HepG2 (cell line): ENCODE results near the gene PHOSPHO2. TPM values are rescaled to one million over a fixed set of nuclear protein-coding genes. Genes with fewer than 3 reads are reported as not detected.
A peak's percentile ranks its signal among the peaks of the same experiment; 100 is the strongest.

Source experiments
- ELF3 ChIP-seq: IDR thresholded peaks from 2 replicates; pipeline ENCODE4 v1.6.1; 2016; ENCODE audit warnings: missing genetic modification reagents, missing compliant biosample characterization
- FOXJ3 ChIP-seq: sonication (generic); formaldehyde crosslinking; IDR thresholded peaks from 2 replicates; pipeline ENCODE4 v1.4.0; 2020; ENCODE audit warnings: missing genetic modification reagents, mild to moderate bottlenecking, borderline replicate concordance
- FOXP4 ChIP-seq: sonication (generic); formaldehyde crosslinking; IDR thresholded peaks from 2 replicates; pipeline ENCODE4 v1.4.0; 2020; ENCODE audit warnings: missing genetic modification reagents
- GLI4 ChIP-seq: sonication (generic); formaldehyde crosslinking; IDR thresholded peaks from 2 replicates; pipeline ENCODE4 v1.5.1; 2020; ENCODE audit warnings: missing genetic modification reagents, mild to moderate bottlenecking, moderate library complexity, borderline replicate concordance
- HNRNPLL ChIP-seq: fragments of 200-400 bp; formaldehyde crosslinking; IDR thresholded peaks from 2 replicates; pipeline ENCODE4 v1.6.1; 2017; ENCODE audit warnings: mild to moderate bottlenecking, low read depth, low read length; ENCODE audit not compliant: poor library complexity, severe bottlenecking
- HOXA3 ChIP-seq: sonication (generic); formaldehyde crosslinking; IDR thresholded peaks from 2 replicates; pipeline ENCODE4 v1.5.0; 2020; ENCODE audit warnings: missing genetic modification reagents
- JUN ChIP-seq: sonication (generic); formaldehyde crosslinking; IDR thresholded peaks from 2 replicates; pipeline ENCODE4 v1.4.0; 2020; ENCODE audit warnings: mild to moderate bottlenecking, missing genetic modification reagents
- NCOA1 ChIP-seq: sonication (generic); formaldehyde crosslinking; IDR thresholded peaks from 2 replicates; pipeline ENCODE4 v1.9.0; 2021; ENCODE audit warnings: missing genetic modification reagents
- NCOR1 ChIP-seq: fragments of 200-600 bp; sonication (generic); IDR thresholded peaks from 2 replicates; pipeline ENCODE4 v1.7.0; 2017; ENCODE audit warnings: antibody characterized with exemption, low read length, borderline replicate concordance
- POLR2A ChIP-seq, 2 experiments: IDR thresholded peaks; 2 replicates each; pipeline ENCODE4 v1.6.1; 2011; ENCODE audit warnings: low read depth in 2 of 2, low read length in 2 of 2, mild to moderate bottlenecking in 1 of 2, moderate library complexity in 1 of 2; ENCODE audit not compliant: insufficient read depth in 1 of 2
- PRPF4 ChIP-seq: fragments of 200-400 bp; formaldehyde crosslinking; IDR thresholded peaks from 2 replicates; pipeline ENCODE4 v1.6.1; 2016; ENCODE audit warnings: low read length, low read depth; ENCODE audit not compliant: poor library complexity, severe bottlenecking
- SMC3 ChIP-seq: IDR thresholded peaks from 2 replicates; pipeline ENCODE4 v1.6.1; 2011; ENCODE audit warnings: low read length, improper control_type of control experiment
- SOX5 ChIP-seq: IDR thresholded peaks from 2 replicates; pipeline ENCODE4 v1.6.1; 2016; ENCODE audit warnings: borderline replicate concordance
- TBX2 ChIP-seq: sonication (generic); formaldehyde crosslinking; IDR thresholded peaks from 2 replicates; pipeline ENCODE4 v1.5.0; 2020; ENCODE audit warnings: missing genetic modification reagents, mild to moderate bottlenecking, borderline replicate concordance
- TOPORS ChIP-seq: sonication (generic); formaldehyde crosslinking; IDR thresholded peaks from 2 replicates; pipeline ENCODE4 v1.8.0; 2023; ENCODE audit warnings: mild to moderate bottlenecking, missing genetic modification reagents
- TSC22D2 ChIP-seq: sonication (generic); formaldehyde crosslinking; IDR thresholded peaks from 2 replicates; pipeline ENCODE4 v1.5.1; 2020; ENCODE audit warnings: missing genetic modification reagents, mild to moderate bottlenecking, borderline replicate concordance
- ZBTB21 ChIP-seq: sonication (generic); formaldehyde crosslinking; IDR thresholded peaks from 2 replicates; pipeline ENCODE4 v1.4.0; 2020; ENCODE audit warnings: missing genetic modification reagents
- ZKSCAN8 ChIP-seq: IDR thresholded peaks from 2 replicates; pipeline ENCODE4 v1.6.1; 2016; ENCODE audit warnings: borderline replicate concordance, missing genetic modification reagents, missing compliant biosample characterization
- ZMYM4 ChIP-seq: sonication (generic); formaldehyde crosslinking; IDR thresholded peaks from 2 replicates; pipeline ENCODE4 v1.8.1; 2023; ENCODE audit warnings: mild to moderate bottlenecking, missing genetic modification reagents
- ZNF124 ChIP-seq: sonication (generic); formaldehyde crosslinking; IDR thresholded peaks from 2 replicates; pipeline ENCODE4 v1.4.0; 2020; ENCODE audit warnings: missing genetic modification reagents
- ZNF543 ChIP-seq: sonication (generic); formaldehyde crosslinking; IDR thresholded peaks from 2 replicates; pipeline ENCODE4 v1.4.0; 2020; ENCODE audit warnings: mild to moderate bottlenecking, missing genetic modification reagents
- ZNF556 ChIP-seq: sonication (generic); formaldehyde crosslinking; IDR thresholded peaks from 2 replicates; pipeline ENCODE4 v1.4.0; 2020; ENCODE audit warnings: mild to moderate bottlenecking, missing genetic modification reagents, borderline replicate concordance
- ZNF724P ChIP-seq: sonication (generic); formaldehyde crosslinking; IDR thresholded peaks from 2 replicates; pipeline ENCODE4 v1.8.0; 2022; ENCODE audit warnings: missing genetic modification reagents, borderline replicate concordance
- ZNF747 ChIP-seq: sonication (generic); formaldehyde crosslinking; IDR thresholded peaks from 2 replicates; pipeline ENCODE4 v1.8.1; 2023; ENCODE audit warnings: missing genetic modification reagents, mild to moderate bottlenecking, borderline replicate concordance
- ZNF792 ChIP-seq: IDR thresholded peaks from 2 replicates; pipeline ENCODE4 v1.6.1; 2016
- ZSCAN21 ChIP-seq: sonication (generic); formaldehyde crosslinking; IDR thresholded peaks from 2 replicates; pipeline ENCODE4 v1.8.0; 2022; ENCODE audit warnings: mild to moderate bottlenecking, missing genetic modification reagents, moderate library complexity, borderline replicate concordance
- polyA plus RNA-seq, 8 experiments: library from polyadenylated mRNA; depleted of rRNA in 3 of 8; stranded (reverse) in 7 of 8; unstranded in 1 of 8; fragments of >200 nt; fragmentation: Illumina TruSeq in 4 of 8; extraction: Trizol in 4 of 8; gene quantifications; 2 replicates each; pipeline versions ENCODE4 v1.2.1 to v1.2.3, GENCODE V29; 2011 to 2016; ENCODE audit warnings: low read depth in 4 of 8, missing spikeins in 1 of 8, mixed read lengths in 1 of 8; ENCODE audit not compliant: insufficient read depth in 1 of 8
- total RNA-seq, 5 experiments: library from RNA; depleted of rRNA; stranded (reverse); fragments of >200 nt; fragmentation: Illumina TruSeq; extraction: Trizol; gene quantifications; 2 replicates each; pipeline ENCODE4 v1.2.3, GENCODE V29; 2016; ENCODE audit warnings: low read depth in 1 of 5

PHOSPHO2 gene
- total and polyA plus RNA-seq, 2 of the 13 experiments (the other 11 are each of a cell fraction or from before 2014, with no cell fraction given), result 6.1 to 11.4 TPM

GRCh38 chr2:169715379-169716237, 21.3 kb downstream of the PHOSPHO2 start (continued):
- no peak for TF ChIP-seq GLI4 (CRISPR knock-in tag)
- TF ChIP-seq FOXP4 (CRISPR knock-in tag), result peak; percentile 94
- TF ChIP-seq FOXJ3 (CRISPR knock-in tag), result peak; percentile 63; the same call in 1 of the 2 replicates
- no peak for TF ChIP-seq ZNF747 (CRISPR knock-in tag)
- TF ChIP-seq TOPORS (CRISPR knock-in tag), result 0 out of 2 replicates have a peak, but pooled peaks have one; percentile 26
- peak in 1 of 2 experiments; percentile 55; a peak in 1 of 4 replicates for TF ChIP-seq POLR2A (IDR thresholded peaks at IDR 0.05; ENCODE audit: insufficient read depth in 1 of 2, low read depth in 2 of 2, low read length in 2 of 2)
- TF ChIP-seq TSC22D2 (CRISPR knock-in tag), result 0 out of 2 replicates have a peak, but pooled peaks have one; percentile 30
- TF ChIP-seq JUN, result 0 out of 2 replicates have a peak, but pooled peaks have one; percentile 26
- TF ChIP-seq ZBTB21 (CRISPR knock-in tag), result 0 out of 2 replicates have a peak, but pooled peaks have one; percentile 31
- TF ChIP-seq ZNF543 (CRISPR knock-in tag), result 0 out of 2 replicates have a peak, but pooled peaks have one; percentile 16
- 0 out of 2 replicates have a peak, but pooled peaks have one; percentile 38 for TF ChIP-seq NCOR1
- no peak for TF ChIP-seq ZNF724P
- peak; percentile 65 for TF ChIP-seq ELF3
- 0 out of 2 replicates have a peak, but pooled peaks have one; percentile 30 for TF ChIP-seq ZNF556 (CRISPR knock-in tag)
- peak; percentile 44; the same call in 1 of the 2 replicates for TF ChIP-seq ZNF124 (CRISPR knock-in tag)
- peak; percentile 88 for TF ChIP-seq ZMYM4 (CRISPR knock-in tag)
- TF ChIP-seq SOX5 (CRISPR knock-in tag), result peak; percentile 74; the same call in 1 of the 2 replicates
- peak; percentile 29 for TF ChIP-seq HNRNPLL
- TF ChIP-seq SMC3, result 0 out of 2 replicates have a peak, but pooled peaks have one; percentile 16
- peak; percentile 61; the same call in 1 of the 2 replicates for TF ChIP-seq ZKSCAN8 (CRISPR knock-in tag)
- peak; percentile 74 for TF ChIP-seq HOXA3 (CRISPR knock-in tag)
- peak; percentile 98 for TF ChIP-seq ZNF792 (CRISPR knock-in tag)
- peak; percentile 92 for TF ChIP-seq TBX2 (CRISPR knock-in tag)
- TF ChIP-seq ZSCAN21 (CRISPR knock-in tag), result no peak
- peak; percentile 78; the same call in 1 of the 2 replicates for TF ChIP-seq NCOA1 (CRISPR knock-in tag)
- TF ChIP-seq PRPF4, result no peak
